ENCODE data around the gene GADL1. TPM values are rescaled to one million over a fixed set of nuclear protein-coding genes. Genes with fewer than 3 reads are reported as not detected.

Gene GADL1
- total RNA-seq, 1 experiment from 2014 or later = not detected

DNA sequence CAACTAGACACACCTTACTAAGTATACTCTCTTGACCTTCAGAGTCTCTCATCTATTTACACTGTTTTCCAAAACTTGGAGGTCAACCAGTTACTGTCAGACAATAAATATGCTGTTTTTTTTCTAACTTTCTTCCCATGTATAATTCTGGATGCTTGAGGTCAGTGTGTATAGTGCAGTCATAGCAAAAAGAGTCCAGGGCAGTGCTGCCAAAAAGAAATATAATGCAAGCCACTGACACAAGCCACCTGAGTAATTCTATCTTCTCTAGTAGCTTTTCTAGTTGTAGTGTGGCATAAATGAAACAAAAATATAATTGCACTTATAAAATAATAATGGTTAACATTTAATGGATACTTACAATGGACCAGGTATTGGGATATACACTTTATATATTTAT, 21.6 kb downstream of the GADL1 start:
- no peaks in the 10 kb centered on the region for H3K9me3 ChIP-seq (ENCODE audit: insufficient read depth, low read depth)
- no peak for TF ChIP-seq EZH2 (IDR thresholded peaks at IDR 0.05; ENCODE audit: low read depth)
- TF ChIP-seq, protein P1, sequence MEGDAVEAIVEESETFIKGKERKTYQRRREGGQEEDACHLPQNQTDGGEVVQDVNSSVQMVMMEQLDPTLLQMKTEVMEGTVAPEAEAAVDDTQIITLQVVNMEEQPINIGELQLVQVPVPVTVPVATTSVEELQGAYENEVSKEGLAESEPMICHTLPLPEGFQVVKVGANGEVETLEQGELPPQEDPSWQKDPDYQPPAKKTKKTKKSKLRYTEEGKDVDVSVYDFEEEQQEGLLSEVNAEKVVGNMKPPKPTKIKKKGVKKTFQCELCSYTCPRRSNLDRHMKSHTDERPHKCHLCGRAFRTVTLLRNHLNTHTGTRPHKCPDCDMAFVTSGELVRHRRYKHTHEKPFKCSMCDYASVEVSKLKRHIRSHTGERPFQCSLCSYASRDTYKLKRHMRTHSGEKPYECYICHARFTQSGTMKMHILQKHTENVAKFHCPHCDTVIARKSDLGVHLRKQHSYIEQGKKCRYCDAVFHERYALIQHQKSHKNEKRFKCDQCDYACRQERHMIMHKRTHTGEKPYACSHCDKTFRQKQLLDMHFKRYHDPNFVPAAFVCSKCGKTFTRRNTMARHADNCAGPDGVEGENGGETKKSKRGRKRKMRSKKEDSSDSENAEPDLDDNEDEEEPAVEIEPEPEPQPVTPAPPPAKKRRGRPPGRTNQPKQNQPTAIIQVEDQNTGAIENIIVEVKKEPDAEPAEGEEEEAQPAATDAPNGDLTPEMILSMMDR (conservative IDR thresholded peaks at IDR 0.05) = no peak
- POLR2A ChIA-PET (ENCODE audit: unreplicated experiment) = no interaction called here
- no peaks in the 10 kb centered on the region for H3F3A ChIP-seq (ENCODE audit: insufficient read depth, low read depth)
- no peaks in the 10 kb centered on the region for H4K20me1 ChIP-seq (ENCODE audit: insufficient read depth)
- no peaks in the 10 kb centered on the region for H3K4me1 ChIP-seq (replicated peaks; ENCODE audit: insufficient read depth)
- H3K36me3 ChIP-seq (ENCODE audit: low read depth) = no peaks in the 10 kb centered on the region
- H3K27ac ChIP-seq = no peak overlapping the region
- H3K9me2 ChIP-seq (ENCODE audit: insufficient read depth) = no peaks in the 10 kb centered on the region
- H3K27me3 ChIP-seq (ENCODE audit: insufficient read depth, low read depth) = no peaks in the 10 kb centered on the region
- no TSS peak for BruUV-seq (replicated peaks)
- H2AFZ ChIP-seq = no peak overlapping the region
- DNase-seq = no peak
- no peak overlapping the region for H3K4me3 ChIP-seq
- intact Hi-C loops (cut with micrococcal nuclease; ENCODE audit: unreplicated experiment) = no loop called here
- H3K4me2 ChIP-seq = no peak overlapping the region
- CTCF ChIA-PET = no interaction called here
- H3K79me2 ChIP-seq (ENCODE audit: low read depth) = no peaks in the 10 kb centered on the region

DNA sequence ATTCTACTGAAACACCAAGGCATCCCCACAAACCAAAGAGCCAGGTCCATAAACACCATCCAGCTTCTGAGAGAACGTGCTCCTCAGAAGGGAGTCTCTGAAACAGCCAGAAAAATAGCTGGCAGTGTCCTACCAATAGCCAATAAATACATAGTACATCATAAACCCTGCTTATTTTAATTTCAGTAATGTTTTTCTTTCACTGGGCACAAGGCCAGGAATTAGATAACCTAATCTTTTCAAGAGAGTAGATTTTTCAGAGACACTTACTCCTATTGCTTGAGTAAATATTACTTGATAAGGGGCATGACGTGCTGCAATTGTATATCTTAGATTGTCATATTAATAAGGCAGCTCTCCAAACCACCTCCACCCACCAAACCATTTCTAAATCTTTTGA, 22.7 kb downstream of the GADL1 start:
- H3K9me3 ChIP-seq (ENCODE audit: insufficient read depth, low read depth) = no peaks in the 10 kb centered on the region
- H3K27me3 ChIP-seq (ENCODE audit: insufficient read depth, low read depth) = no peaks in the 10 kb centered on the region
- H3K79me2 ChIP-seq (ENCODE audit: low read depth) = no peaks in the 10 kb centered on the region
- BruUV-seq (replicated peaks) = no TSS peak
- intact Hi-C loops (cut with micrococcal nuclease; ENCODE audit: unreplicated experiment) = no loop called here
- H3K4me1 ChIP-seq (replicated peaks; ENCODE audit: insufficient read depth) = no peaks in the 10 kb centered on the region
- no peaks in the 10 kb centered on the region for H4K20me1 ChIP-seq (ENCODE audit: insufficient read depth)
- H2AFZ ChIP-seq = no peak overlapping the region
- H3K36me3 ChIP-seq (ENCODE audit: low read depth) = no peaks in the 10 kb centered on the region
- CTCF ChIA-PET = no interaction called here
- H3F3A ChIP-seq (ENCODE audit: insufficient read depth, low read depth) = no peaks in the 10 kb centered on the region
- no peaks in the 10 kb centered on the region for H3K9me2 ChIP-seq (ENCODE audit: insufficient read depth)
- no peak overlapping the region for H3K4me2 ChIP-seq
- no peak overlapping the region for H3K4me3 ChIP-seq
- DNase-seq = no peak
- TF ChIP-seq, protein P1 (conservative IDR thresholded peaks at IDR 0.05) = no peak
- TF ChIP-seq EZH2 (IDR thresholded peaks at IDR 0.05; ENCODE audit: low read depth) = no peak
- POLR2A ChIA-PET (ENCODE audit: unreplicated experiment) = no interaction called here
- H3K27ac ChIP-seq = no peak overlapping the region

DNA sequence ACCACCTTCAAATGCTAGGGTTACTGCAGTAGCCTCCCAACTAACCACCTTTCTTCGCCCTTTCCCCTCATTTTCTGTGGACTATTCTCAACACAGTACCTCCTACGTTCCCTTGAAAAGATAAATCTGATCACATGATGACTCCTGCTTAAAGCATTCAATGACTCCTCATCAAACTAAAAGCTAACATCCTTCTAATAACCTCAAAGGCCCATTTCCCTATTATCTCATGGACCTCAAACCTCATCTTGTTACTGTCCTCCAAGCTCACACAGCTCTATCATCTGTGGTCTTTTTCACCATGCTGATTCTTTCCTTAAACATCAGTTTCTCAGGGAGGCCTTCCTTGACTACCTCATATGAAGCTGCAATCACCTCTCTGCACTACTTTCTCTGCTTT, 29.6 kb downstream of the GADL1 start:
- no peaks in the 10 kb centered on the region for H3K79me2 ChIP-seq (ENCODE audit: low read depth)
- no peak for DNase-seq
- H3K36me3 ChIP-seq (ENCODE audit: low read depth) = no peaks in the 10 kb centered on the region
- no peaks in the 10 kb centered on the region for H3K9me2 ChIP-seq (ENCODE audit: insufficient read depth)
- H3K4me1 ChIP-seq (replicated peaks; ENCODE audit: insufficient read depth) = no peaks in the 10 kb centered on the region
- H3K27ac ChIP-seq = no peak overlapping the region
- no peak overlapping the region for H2AFZ ChIP-seq
- intact Hi-C loops (cut with micrococcal nuclease; ENCODE audit: unreplicated experiment) = no loop called here
- no peaks in the 10 kb centered on the region for H3K27me3 ChIP-seq (ENCODE audit: insufficient read depth, low read depth)
- CTCF ChIA-PET = no interaction called here
- no peaks in the 10 kb centered on the region for H4K20me1 ChIP-seq (ENCODE audit: insufficient read depth)
- TF ChIP-seq EZH2 (IDR thresholded peaks at IDR 0.05; ENCODE audit: low read depth) = no peak
- TF ChIP-seq, protein P1 (conservative IDR thresholded peaks at IDR 0.05) = no peak
- POLR2A ChIA-PET (ENCODE audit: unreplicated experiment) = no interaction called here
- no peaks in the 10 kb centered on the region for H3F3A ChIP-seq (ENCODE audit: insufficient read depth, low read depth)
- no peak overlapping the region for H3K4me3 ChIP-seq
- BruUV-seq (replicated peaks) = no TSS peak
- no peaks in the 10 kb centered on the region for H3K9me3 ChIP-seq (ENCODE audit: insufficient read depth, low read depth)
- no peak overlapping the region for H3K4me2 ChIP-seq

Measured in PC-9 (cell line).